Measurements from ENCODE around the gene CCDC178. TPM values are rescaled to one million over a fixed set of nuclear protein-coding genes. Genes with fewer than 3 reads are reported as not detected.
A peak's percentile ranks its signal among the peaks of the same experiment; 100 is the strongest.

CCDC178 gene
- total RNA-seq, 1 experiment from 2014 or later = not detected

GRCh38 chr18:33210575-33211189 lies 229.8 kb downstream of the CCDC178 start:
- H3K9me2 ChIP-seq (ENCODE audit: insufficient read depth) = no peaks in the 10 kb centered on the region
- no peaks in the 10 kb centered on the region; a peak in 1 of 4 replicates for H3K9me3 ChIP-seq (ENCODE audit: control insufficient read depth in 1 of 2, insufficient read depth in 1 of 2, low read depth in 1 of 2, low read length in 2 of 2)
- no peak overlapping the region for H3K4me3 ChIP-seq (replicated peaks in 1 of 2; ENCODE audit: low read depth in 1 of 2, low read length in 2 of 2)
- RAD21 ChIA-PET (ENCODE audit: low non-redundant PET in 1 of 2, low total read pairs in 2 of 2, uncharacterized antibody in 2 of 2, unreplicated experiment in 2 of 2) = no interaction called here
- H2AFZ ChIP-seq (ENCODE audit: low read depth, low read length, poor library complexity, severe bottlenecking) = no peak overlapping the region
- CTCF ChIA-PET = no interaction called here
- TF ChIP-seq CBX3 (IDR thresholded peaks at IDR 0.05; ENCODE audit: low read depth) = no peak
- TF ChIP-seq CTCF (IDR thresholded peaks at IDR 0.05 in 2 of 3, conservative IDR thresholded peaks at IDR 0.05 in 1 of 3; ENCODE audit: borderline replicate concordance in 1 of 3, insufficient read depth in 1 of 3, low read depth in 2 of 3, low read length in 2 of 3) = peak in 2 of 3 experiments; percentile 41 to 49; a peak in 4 of 6 replicates
- TF ChIP-seq SIN3A (IDR thresholded peaks at IDR 0.05; ENCODE audit: low read depth) = no peak
- TF ChIP-seq, protein P1, sequence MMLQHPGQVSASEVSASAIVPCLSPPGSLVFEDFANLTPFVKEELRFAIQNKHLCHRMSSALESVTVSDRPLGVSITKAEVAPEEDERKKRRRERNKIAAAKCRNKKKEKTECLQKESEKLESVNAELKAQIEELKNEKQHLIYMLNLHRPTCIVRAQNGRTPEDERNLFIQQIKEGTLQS (IDR thresholded peaks at IDR 0.05) = no peak
- TF ChIP-seq, protein P2, sequence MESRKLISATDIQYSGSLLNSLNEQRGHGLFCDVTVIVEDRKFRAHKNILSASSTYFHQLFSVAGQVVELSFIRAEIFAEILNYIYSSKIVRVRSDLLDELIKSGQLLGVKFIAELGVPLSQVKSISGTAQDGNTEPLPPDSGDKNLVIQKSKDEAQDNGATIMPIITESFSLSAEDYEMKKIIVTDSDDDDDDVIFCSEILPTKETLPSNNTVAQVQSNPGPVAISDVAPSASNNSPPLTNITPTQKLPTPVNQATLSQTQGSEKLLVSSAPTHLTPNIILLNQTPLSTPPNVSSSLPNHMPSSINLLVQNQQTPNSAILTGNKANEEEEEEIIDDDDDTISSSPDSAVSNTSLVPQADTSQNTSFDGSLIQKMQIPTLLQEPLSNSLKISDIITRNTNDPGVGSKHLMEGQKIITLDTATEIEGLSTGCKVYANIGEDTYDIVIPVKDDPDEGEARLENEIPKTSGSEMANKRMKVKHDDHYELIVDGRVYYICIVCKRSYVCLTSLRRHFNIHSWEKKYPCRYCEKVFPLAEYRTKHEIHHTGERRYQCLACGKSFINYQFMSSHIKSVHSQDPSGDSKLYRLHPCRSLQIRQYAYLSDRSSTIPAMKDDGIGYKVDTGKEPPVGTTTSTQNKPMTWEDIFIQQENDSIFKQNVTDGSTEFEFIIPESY (IDR thresholded peaks at IDR 0.05; ENCODE audit: extremely low read depth, insufficient replicate concordance, low read length) = no peak
- TF ChIP-seq EZH2phosphoT487 (IDR thresholded peaks at IDR 0.05; ENCODE audit: borderline replicate concordance) = no peak
- no peak overlapping the region for H3K9ac ChIP-seq (ENCODE audit: low read length)
- no peak overlapping the region for H3K4me2 ChIP-seq (ENCODE audit: low read length)
- H3K27me3 ChIP-seq (ENCODE audit: insufficient read depth, low read length) = no peaks in the 10 kb centered on the region
- intact Hi-C loops (cut with micrococcal nuclease) = no loop called here
- no peaks in the 10 kb centered on the region for H4K20me1 ChIP-seq (ENCODE audit: insufficient read depth)
- no peak for ATAC-seq
- no peak overlapping the region for H3K27ac ChIP-seq (ENCODE audit: low read depth, low read length)
- no peaks in the 10 kb centered on the region for H3K36me3 ChIP-seq (ENCODE audit: control insufficient read depth in 1 of 2, insufficient read depth in 2 of 2, low read length in 2 of 2)
- POLR2A ChIA-PET = no interaction called here
- no peaks in the 10 kb centered on the region for H3K79me2 ChIP-seq (ENCODE audit: insufficient read depth, low read length)
- no peaks in the 10 kb centered on the region for H3K4me1 ChIP-seq (ENCODE audit: control insufficient read depth in 1 of 2, insufficient read depth in 2 of 2, low read length in 2 of 2)
- no TSS peak for BruUV-seq (replicated peaks)
- DNase-seq (ENCODE audit: low read depth, low spot score) = no peak

Data from HCT116 (cell line).